A673 (cell line): ENCODE results near the gene STMN3.

Experiments used
- EZH2 ChIP-seq: fragments of 200-600 bp; sonication (generic); IDR thresholded peaks from 2 replicates; pipeline ENCODE4 v1.6.1; 2017; ENCODE audit warnings: borderline replicate concordance, low read depth, mild to moderate bottlenecking, mixed read lengths, antibody characterized with exemption, low read length; ENCODE audit not compliant: poor library complexity, severe bottlenecking
- TF ChIP-seq, protein P1 (sequence below): fragments of 300-800, 200-600 bp; sonication (generic); conservative IDR thresholded peaks from 2 replicates; pipeline ENCODE4 v1.5.1; 2017; ENCODE audit warnings: low read depth, mild to moderate bottlenecking, antibody characterized with exemption, low read length, moderate library complexity, mixed read lengths

DNA sequence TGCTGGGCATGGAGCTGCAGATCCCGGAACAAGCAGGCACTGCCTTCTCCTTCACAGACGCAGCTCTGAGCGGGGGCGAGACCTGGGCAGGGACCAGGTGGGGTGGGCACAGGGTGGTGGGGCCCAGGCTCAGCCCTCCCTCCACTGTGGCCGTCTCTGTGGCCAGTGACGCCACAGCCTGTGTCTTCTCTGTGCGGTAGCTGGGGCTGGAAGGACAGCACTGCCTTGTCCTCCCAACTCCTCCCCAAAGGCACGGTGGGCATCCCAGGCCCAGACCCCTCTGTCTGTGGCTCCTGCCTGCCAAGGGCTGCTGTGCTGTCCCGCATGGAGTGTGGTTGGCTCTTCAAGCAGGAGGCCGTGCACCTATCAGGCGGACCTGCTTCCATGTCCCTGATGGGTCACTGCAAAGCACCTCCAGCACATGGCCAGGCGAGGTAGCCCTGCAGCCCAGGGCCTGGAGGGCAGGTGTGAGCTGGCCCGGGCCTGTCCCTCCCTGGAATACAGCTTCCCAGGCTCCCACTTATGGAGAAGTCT is 28.5 kb upstream of the STMN3 start:
- TF ChIP-seq, protein P1, sequence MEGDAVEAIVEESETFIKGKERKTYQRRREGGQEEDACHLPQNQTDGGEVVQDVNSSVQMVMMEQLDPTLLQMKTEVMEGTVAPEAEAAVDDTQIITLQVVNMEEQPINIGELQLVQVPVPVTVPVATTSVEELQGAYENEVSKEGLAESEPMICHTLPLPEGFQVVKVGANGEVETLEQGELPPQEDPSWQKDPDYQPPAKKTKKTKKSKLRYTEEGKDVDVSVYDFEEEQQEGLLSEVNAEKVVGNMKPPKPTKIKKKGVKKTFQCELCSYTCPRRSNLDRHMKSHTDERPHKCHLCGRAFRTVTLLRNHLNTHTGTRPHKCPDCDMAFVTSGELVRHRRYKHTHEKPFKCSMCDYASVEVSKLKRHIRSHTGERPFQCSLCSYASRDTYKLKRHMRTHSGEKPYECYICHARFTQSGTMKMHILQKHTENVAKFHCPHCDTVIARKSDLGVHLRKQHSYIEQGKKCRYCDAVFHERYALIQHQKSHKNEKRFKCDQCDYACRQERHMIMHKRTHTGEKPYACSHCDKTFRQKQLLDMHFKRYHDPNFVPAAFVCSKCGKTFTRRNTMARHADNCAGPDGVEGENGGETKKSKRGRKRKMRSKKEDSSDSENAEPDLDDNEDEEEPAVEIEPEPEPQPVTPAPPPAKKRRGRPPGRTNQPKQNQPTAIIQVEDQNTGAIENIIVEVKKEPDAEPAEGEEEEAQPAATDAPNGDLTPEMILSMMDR: no peak
- TF ChIP-seq EZH2: no peak
